Astrocyte of the cerebellum (primary cell): ENCODE results near the gene PCYOX1L.

Experiments
- DNase-seq: peaks from one replicate; pipeline ENCODE4 v3.0.0-alpha.2; 2011; ENCODE audit warnings: low read depth
- H3K4me3 ChIP-seq: 2 replicates; pipeline ENCODE4 v1.5.1; 2011; ENCODE audit warnings: mild to moderate bottlenecking, low read depth, low read length, moderate library complexity
- in situ Hi-C: cut with HindIII; loops from 2 replicates; pipeline ENCODE4 v1.10.0; 2017; ENCODE audit warnings: low sequenced_read_pairs
- TF ChIP-seq, protein P1 (sequence below): IDR thresholded peaks from 2 replicates; pipeline ENCODE4 v1.5.1; 2012; ENCODE audit warnings: low read length, low read depth, moderate library complexity, mild to moderate bottlenecking; ENCODE audit errors: missing control alignments

The PCYOX1L gene

DNA sequence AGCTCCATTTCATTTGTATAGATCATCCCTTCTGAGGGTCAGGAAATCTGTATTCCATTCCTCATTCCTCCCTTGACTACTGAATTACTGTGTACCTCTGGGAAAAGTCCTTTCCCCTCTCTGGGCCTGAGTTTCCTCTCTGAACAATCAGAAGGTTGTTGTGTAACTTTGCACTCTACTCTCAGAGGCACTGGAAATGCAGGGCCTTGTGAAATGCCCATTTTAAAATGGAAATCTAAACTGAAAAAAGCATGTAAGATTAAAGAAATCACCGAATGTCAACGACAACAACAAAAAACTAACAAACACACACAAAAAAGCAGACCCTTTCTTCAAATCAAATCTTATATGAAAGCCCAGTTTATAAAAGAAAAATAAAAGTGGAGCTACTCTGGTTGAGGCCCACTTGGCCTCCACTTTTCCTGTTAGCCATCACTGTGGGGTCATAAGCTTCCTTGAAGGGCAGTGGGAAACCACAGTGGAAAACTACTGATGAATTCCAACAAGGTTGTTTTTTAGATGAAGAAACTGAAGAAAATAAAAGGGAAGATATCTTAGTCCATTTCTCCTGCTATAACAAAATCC, 34.1 kb upstream of the PCYOX1L start:
- no peak for DNase-seq
- no peak overlapping the region for H3K4me3 ChIP-seq
- in situ Hi-C loops = loop anchor here (5.0 kb wide), 1 partner anchor 34 kb away; the partner anchor contains the start of gene PCYOX1L
- TF ChIP-seq, protein P1, sequence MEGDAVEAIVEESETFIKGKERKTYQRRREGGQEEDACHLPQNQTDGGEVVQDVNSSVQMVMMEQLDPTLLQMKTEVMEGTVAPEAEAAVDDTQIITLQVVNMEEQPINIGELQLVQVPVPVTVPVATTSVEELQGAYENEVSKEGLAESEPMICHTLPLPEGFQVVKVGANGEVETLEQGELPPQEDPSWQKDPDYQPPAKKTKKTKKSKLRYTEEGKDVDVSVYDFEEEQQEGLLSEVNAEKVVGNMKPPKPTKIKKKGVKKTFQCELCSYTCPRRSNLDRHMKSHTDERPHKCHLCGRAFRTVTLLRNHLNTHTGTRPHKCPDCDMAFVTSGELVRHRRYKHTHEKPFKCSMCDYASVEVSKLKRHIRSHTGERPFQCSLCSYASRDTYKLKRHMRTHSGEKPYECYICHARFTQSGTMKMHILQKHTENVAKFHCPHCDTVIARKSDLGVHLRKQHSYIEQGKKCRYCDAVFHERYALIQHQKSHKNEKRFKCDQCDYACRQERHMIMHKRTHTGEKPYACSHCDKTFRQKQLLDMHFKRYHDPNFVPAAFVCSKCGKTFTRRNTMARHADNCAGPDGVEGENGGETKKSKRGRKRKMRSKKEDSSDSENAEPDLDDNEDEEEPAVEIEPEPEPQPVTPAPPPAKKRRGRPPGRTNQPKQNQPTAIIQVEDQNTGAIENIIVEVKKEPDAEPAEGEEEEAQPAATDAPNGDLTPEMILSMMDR = no peak

DNA sequence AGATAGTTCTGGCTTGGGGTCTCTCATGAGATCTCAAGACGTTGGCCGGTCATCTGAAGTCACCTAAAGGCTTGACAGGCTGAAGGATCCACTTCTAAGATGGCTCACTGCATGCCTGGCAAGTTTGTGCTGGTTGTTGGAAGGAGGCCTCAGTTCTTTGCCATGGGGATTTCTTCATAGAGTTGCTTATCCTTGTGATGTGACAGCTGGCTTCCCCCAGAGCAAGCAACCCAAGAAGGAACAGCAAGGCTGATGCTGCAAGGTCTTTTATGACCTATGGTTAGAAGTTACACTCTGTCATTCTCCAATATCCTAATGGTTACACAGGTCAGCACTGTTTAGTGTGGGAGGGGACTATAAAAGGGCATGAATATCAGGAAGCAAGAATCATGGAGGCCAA, 33.2 kb upstream of the PCYOX1L start:
- no peak for DNase-seq
- in situ Hi-C loops = loop anchor here (5.0 kb wide), 1 partner anchor 33 kb away; the partner anchor contains the start of gene PCYOX1L
- TF ChIP-seq, protein P1 = no peak
- H3K4me3 ChIP-seq = no peak overlapping the region

DNA sequence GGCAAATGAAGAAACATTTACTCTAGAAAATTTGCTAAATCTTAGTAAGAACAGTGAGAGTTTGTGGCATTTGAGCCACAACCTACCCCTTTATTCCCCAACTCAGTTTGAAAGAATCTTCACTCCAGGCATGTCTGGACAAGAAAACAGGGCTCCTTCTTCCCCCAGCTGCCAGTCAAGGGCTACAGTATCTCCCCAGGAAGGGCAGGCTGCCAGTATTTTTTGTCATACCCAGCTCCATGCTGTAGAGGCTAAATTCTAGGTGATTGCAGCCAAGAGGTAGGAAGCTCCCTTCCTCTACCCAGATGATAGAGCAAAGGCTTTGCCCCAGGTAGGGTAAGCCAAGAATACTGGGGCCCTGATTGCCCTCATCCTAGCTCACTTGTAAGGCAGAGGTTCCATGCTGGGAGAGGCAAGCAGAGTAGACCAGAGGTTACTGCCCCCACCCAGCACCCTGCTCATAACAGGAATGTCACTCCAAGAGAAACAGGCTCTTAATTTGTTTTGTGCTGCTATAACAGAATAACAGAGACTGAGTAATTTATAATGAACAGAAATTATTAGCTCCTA, 32.6 kb upstream of the PCYOX1L start:
- in situ Hi-C loops = no loop called here
- DNase-seq = no peak
- TF ChIP-seq, protein P1 = no peak
- H3K4me3 ChIP-seq = no peak overlapping the region

DNA sequence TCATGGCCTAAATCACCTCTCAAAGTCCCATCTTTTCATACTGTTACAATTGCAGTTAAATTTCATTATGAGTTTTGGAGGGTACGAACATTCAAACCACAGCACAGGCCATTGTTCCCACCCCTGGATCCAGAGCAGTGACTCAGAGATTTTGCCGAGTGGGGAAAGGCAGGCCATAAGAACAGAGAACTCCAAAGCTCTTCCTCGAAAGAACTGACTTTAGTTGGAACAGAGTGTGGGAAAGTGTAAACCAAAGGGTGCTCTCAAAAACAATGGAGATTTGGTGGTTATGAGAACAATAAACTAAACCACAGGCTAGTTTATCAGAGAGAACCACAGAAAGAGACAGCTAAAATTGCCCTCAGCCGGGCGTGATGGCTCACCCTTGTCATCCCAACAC, 32.0 kb upstream of the PCYOX1L start:
- no peak overlapping the region for H3K4me3 ChIP-seq
- DNase-seq = peak; percentile 36
- in situ Hi-C loops = no loop called here
- TF ChIP-seq, protein P1 = no peak

DNA sequence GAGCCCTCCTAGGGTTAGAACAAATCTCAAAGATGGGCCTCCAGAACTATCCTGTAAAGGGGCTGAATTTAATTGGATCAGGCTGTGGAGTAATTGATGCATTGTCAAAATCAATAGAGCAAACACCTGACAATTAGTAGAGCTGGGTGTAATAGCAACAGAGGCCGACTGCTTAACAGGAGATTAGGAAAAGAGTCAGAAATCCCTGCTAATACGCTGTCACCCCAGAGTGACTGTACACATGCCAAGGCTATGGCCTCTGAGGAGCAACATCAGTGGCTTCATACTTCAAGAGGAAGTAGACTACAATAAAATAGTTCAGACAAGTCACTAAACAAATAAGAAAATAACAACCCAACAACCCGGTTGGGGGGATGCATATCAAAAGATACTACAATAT, 31.2 kb upstream of the PCYOX1L start:
- no peak overlapping the region for H3K4me3 ChIP-seq
- in situ Hi-C loops = no loop called here
- TF ChIP-seq, protein P1 = no peak
- DNase-seq = no peak

DNA sequence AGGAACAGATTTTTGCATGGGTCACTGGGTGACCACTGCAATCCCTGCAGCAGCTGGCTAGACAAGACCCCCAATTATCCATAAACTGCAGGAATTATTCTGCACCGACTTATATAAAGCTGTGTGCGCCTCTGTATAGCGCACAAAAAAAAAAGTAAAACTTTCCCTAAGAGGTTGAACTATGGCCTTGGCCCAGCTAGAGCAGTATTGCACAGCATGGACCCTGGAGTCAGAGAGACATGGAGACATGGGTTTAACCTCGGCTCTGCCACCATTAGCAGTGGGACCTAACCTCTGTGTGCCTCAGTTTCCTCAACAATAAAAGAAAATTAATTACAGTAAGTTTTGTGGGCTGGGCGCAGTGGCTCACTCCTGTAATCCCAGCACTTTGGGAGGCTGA, 29.7 kb upstream of the PCYOX1L start:
- DNase-seq = no peak
- no peak overlapping the region for H3K4me3 ChIP-seq
- TF ChIP-seq, protein P1 = no peak
- in situ Hi-C loops = no loop called here
